Measurements from ENCODE around the gene IRGC. TPM values are rescaled to one million over a fixed set of nuclear protein-coding genes. Genes with fewer than 3 reads are reported as not detected.
A peak's percentile ranks its signal among the peaks of the same experiment; 100 is the strongest.

IRGC gene
- not detected for total RNA-seq

- TF ChIP-seq, protein P1, sequence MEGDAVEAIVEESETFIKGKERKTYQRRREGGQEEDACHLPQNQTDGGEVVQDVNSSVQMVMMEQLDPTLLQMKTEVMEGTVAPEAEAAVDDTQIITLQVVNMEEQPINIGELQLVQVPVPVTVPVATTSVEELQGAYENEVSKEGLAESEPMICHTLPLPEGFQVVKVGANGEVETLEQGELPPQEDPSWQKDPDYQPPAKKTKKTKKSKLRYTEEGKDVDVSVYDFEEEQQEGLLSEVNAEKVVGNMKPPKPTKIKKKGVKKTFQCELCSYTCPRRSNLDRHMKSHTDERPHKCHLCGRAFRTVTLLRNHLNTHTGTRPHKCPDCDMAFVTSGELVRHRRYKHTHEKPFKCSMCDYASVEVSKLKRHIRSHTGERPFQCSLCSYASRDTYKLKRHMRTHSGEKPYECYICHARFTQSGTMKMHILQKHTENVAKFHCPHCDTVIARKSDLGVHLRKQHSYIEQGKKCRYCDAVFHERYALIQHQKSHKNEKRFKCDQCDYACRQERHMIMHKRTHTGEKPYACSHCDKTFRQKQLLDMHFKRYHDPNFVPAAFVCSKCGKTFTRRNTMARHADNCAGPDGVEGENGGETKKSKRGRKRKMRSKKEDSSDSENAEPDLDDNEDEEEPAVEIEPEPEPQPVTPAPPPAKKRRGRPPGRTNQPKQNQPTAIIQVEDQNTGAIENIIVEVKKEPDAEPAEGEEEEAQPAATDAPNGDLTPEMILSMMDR (IDR thresholded peaks at IDR 0.05), result no peak
- no peak for TF ChIP-seq POLR2A (IDR thresholded peaks at IDR 0.05)
- WGBS, 2 donors, result 49 to 70% methylated on average over 4 of the region's 4 CpGs
- no peak for DNase-seq (ENCODE audit: low spot score in 2 of 2)
- Histone ChIP-seq H3K36me3 (no peaks in the 10 kb centered on the region), H3K9me3 (no peaks in the 10 kb centered on the region), H3K4me3 (no peak within 1 kb of the TSS), H3K27ac (no peak within 1 kb of the TSS), H3K27me3 (no peaks in the 10 kb centered on the region), H3K4me1 (no peaks in the 10 kb centered on the region)
Measured at GRCh38 chr19:43715776-43716175, at the start of gene IRGC. TSS of gene IRGC (plus strand) at chr19:43716076. CDS start at chr19:43718559, 2,483 bp downstream.

- no peaks in the 10 kb centered on the region for H3K27me3 ChIP-seq
- H3K36me3 ChIP-seq, result peaks cover 0 to 41% (median 0%) of the 10 kb centered on the region in 3 donors
- TF ChIP-seq EP300 (IDR thresholded peaks at IDR 0.05) (no peak), POLR2A (IDR thresholded peaks at IDR 0.05) (no peak)
- TF ChIP-seq, protein P1 (IDR thresholded peaks at IDR 0.05), result no peak
- DNase-seq (ENCODE audit: low spot score in 2 of 2), result no peak
- no peaks in the 10 kb centered on the region for H3K9me3 ChIP-seq
- 59 to 71% methylated on average over 26 of the region's 26 CpGs for WGBS, 2 donors
- peaks cover 0 to 36% (median 14%) of the 10 kb centered on the region in 4 donors for H3K4me1 ChIP-seq
- H3K27ac ChIP-seq, result peak overlapping the region in 1 of 4 donors; percentile 46
- H3K4me3 ChIP-seq, result peak overlapping the region; percentile 17 to 70 (median 44)
Measured at GRCh38 chr19:43667126-43667875, 48.6 kb upstream of the IRGC start.

DNA sequence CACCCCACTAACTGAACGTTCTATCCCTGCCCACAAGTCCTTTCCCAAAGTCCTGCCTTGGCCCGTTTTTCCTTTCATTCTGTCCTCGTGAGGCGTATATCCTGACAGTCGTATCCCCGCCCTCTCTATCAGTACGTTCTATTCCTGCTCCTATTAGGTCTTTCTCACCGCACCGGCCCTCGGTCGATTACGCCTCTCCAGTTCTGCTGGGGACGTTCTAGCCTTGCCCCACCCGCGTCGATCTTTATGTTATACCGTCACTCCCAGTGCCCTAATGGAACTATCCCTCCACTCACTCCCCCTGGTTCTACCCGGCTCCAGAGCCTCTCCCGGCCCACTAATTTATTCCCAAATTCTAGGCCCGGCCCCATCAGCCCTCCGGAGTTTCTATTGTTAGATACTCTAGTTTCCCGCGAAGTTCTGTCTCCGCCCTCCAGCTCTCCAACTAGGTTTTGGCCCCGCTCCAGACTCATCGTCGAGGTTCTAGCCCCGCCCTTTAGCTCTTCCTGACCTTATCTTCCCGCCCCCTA is 47.9 kb upstream of the IRGC start:
- TF ChIP-seq, protein P1 (IDR thresholded peaks at IDR 0.05), result no peak
- TF ChIP-seq EP300 (IDR thresholded peaks at IDR 0.05), result no peak
- no peak for TF ChIP-seq POLR2A (IDR thresholded peaks at IDR 0.05)
- peak overlapping the region in 3 of 4 donors; percentile 46 to 96 (median 95) for H3K27ac ChIP-seq
- H3K27me3 ChIP-seq, result no peaks in the 10 kb centered on the region
- no peaks in the 10 kb centered on the region for H3K9me3 ChIP-seq
- peak overlapping the region; percentile 17 to 70 (median 44) for H3K4me3 ChIP-seq
- 7 to 14% methylated on average over 29 of the region's 29 CpGs for WGBS, 2 donors
- no peak for DNase-seq (ENCODE audit: low spot score in 2 of 2)
- H3K36me3 ChIP-seq, result peaks cover 0 to 38% (median 0%) of the 10 kb centered on the region in 3 donors
- peaks cover 0 to 36% (median 14%) of the 10 kb centered on the region in 4 donors for H3K4me1 ChIP-seq

DNA sequence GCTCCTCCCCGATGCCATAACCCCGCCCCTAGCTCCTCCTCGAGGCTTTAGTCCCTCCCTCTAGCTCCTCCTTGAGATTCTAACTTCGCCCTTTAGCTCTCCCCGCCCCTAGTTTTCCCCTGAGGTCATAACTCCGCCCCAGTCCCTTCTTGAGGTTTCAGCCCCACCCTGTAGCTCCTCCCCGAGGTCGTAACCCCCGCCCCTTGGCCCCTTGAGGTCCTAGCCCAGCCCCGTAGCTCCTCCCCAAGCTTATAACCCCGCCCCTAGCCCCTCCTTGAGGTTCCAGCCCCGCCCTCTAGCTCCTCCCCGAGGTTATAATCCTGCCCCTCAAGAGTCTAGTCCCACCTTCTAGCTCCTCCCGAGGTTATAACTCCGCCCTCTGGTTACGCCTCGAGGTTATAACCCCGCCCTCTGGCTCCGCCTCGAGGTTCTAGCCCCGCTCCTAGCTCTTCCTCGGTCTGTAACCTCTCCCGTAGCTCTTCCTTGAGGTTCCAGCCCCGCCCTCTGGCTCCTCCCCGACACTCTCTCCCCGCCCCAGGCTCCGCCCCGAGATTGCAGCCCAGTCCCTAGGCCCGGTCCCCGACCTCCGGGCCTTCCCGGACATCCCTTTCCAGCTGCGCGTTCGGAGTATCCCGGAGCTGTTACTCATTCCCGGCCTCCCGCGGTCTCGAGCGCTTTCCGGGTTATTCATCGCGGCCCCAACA is 47.3 kb upstream of the IRGC start:
- Histone ChIP-seq H3K4me3 (peak overlapping the region; percentile 44 to 70 (median 64)), H3K27ac (peak overlapping the region; percentile 75 to 96 (median 92)), H3K36me3 (peaks cover 0 to 34% (median 0%) of the 10 kb centered on the region in 3 donors), H3K4me1 (peaks cover 0 to 36% (median 14%) of the 10 kb centered on the region in 4 donors), H3K27me3 (no peaks in the 10 kb centered on the region), H3K9me3 (no peaks in the 10 kb centered on the region)
- DNase-seq (ENCODE audit: low spot score in 2 of 2), result peak; percentile 99
- WGBS, 2 donors, result 1% methylated on average over 39 to 44 of the region's 44 CpGs
- TF ChIP-seq, protein P1 (IDR thresholded peaks at IDR 0.05), result no peak
- TF ChIP-seq EP300 (IDR thresholded peaks at IDR 0.05) (peak; percentile 53 to 89), POLR2A (IDR thresholded peaks at IDR 0.05) (peak; percentile 61 to 82)
